Activated CD4-positive, CD25-positive, alpha-beta regulatory T cell (primary cell): Measurements from ENCODE around the gene ADM2.
"Not testable (repeated sequence)": the region's sequence is repeated elsewhere in the genome, so short reads cannot be mapped to it uniquely, and the experiment has no call there.

Source experiments
- DNase-seq, 4 experiments: peaks; one replicate each; lab custom pipeline; 2025; lab: John Stamatoyannopoulos, UW

Gene ADM2

DNA sequence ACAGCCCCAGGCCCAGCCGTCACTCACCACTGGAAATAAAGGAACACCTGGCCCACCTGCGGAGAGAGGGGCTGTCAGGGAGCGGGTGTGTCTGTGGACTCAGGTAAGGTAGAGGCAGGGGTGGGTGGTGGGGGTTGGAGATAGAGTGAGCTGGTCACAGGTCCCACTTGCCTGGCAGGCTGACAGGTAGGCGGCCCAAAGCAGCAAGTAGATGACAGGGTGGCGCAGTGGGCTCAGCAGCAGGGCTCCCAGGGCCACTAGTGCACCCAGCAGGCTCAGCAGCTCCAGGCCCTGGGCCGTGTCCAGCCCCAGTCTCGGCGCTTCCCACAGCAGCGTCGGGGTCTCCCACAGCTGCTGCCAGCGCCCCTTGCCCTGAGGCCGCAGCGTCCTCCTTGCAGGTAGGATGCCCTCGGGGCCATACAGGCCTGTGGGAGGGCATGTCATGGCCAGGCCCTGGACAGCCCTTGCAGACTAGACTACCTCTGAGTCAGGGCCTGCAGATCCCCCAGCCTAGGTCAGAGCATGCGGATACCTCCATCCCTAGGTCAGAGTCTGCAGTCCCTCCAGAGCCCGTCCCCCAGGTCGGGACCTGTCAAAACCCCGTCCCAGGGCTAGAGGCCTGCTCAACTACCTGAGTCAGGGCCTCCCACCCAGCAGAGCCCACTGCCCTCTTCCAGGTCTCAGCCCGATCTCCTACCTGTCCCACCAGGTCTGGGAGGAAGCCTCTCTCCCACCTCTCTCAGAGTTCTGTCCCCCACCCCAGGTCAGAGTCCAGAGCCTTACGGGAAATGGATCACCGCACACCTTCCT, 25.5 kb downstream of the ADM2 start:
- DNase-seq, result no peak

GRCh38 chr22:50507421-50507990, 26.2 kb downstream of the ADM2 start, which contains the start of gene LMF2:
Gene LMF2, minus strand, starts transcription at chr22:50507702. Its CDS starts 27 bp downstream, at chr22:50507675.
- peak; percentile 100 for DNase-seq

GRCh38 chr22:50507991-50508884, 26.9 kb downstream of the ADM2 start, which contains the start of gene NCAPH2:
Gene NCAPH2, plus strand, starts transcription at chr22:50508224. Its CDS starts 114 bp downstream, at chr22:50508338.
- DNase-seq, result peak in 2 of 4 experiments; percentile 100

- DNase-seq, result no peak
Measured at GRCh38 chr22:50508897-50509296, 27.6 kb downstream of the ADM2 start.

DNA sequence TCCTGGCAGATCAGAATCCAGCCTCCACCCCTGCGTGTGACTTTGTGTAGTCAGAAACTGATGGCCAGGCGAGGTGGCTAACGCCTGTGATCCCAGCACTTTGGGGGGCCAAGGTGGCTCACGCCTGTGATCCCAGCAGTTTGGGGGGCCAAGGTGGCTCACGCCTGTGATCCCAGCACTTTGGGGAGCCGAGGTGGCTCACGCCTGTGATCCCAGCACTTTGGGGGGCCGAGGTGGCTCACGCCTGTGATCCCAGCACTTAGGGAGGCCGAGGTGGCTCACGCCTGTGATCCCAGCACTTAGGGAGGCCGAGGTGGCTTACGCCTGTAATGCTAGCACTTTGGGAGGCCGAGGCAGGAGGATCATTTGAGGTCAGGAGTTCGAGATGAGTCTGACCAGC, 31.8 kb downstream of the ADM2 start:
- no peak for DNase-seq

DNA sequence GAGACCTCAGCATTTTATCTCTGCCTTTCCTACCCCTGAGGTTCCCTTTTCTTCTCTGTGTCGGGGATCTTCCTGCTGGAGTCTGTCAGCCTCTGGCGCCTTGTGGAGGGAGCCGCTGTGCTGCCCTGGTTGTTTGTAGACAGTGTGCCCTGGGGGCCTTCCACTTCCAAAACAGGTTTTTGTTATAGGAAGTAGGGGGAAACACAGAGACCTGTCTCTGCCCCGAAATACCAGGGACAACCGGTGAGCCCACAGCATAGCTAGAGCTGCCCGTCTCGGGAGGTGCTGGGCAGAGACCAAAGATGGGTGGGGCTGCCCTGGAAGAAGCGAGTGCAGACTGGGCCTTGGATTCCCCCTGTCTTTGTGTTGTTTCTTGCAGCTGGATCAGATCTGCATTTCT, 34.7 kb downstream of the ADM2 start:
- no peak for DNase-seq

DNA sequence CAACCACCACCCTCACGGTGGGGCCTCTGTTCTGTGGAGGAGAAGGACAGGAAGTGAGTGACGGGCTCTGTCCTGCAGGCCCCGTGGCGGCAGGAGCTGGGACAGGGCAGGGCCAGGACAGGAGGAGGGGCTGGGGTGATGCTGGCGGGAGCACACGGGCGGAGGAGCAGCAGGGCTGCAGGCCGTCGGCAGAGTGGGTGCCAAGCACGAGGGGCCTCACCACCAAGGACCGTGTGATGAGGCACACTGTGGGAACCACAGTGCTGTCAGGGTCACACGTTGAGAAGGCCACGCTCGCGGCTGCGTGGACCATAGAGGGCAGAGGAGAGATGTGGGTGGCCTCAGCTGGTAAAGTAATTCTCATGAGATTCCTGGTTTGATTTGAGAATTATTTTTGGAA, 35.5 kb downstream of the ADM2 start:
- no peak for DNase-seq

- no peak for DNase-seq
Measured at GRCh38 chr22:50517495-50518260, 36.3 kb downstream of the ADM2 start.

DNA sequence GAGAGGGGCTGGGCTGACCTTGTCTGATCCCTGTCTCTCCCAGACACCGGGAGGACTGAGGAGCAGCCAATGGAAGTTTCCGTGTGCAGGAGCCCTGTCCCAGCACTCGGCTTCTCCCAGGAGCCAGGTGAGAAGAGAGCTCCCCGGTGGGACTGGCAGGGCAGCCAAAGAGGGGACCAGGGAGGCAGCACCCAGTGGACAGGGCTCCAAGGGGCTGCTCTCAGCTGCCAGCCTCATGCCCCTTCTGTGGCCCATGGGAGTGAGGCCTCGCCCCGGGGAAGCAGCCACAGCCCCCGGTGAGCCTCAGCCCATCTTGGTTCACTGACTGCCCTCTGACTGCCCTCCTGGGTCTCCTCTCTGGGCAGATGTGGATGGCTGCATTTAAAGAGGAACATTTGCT, 37.3 kb downstream of the ADM2 start:
- DNase-seq, result no peak

GRCh38 chr22:50519151-50519550, 37.8 kb downstream of the ADM2 start:
- DNase-seq, result no peak

GRCh38 chr22:50520184-50520583, 38.8 kb downstream of the ADM2 start:
- not testable (repeated sequence) for DNase-seq

DNA sequence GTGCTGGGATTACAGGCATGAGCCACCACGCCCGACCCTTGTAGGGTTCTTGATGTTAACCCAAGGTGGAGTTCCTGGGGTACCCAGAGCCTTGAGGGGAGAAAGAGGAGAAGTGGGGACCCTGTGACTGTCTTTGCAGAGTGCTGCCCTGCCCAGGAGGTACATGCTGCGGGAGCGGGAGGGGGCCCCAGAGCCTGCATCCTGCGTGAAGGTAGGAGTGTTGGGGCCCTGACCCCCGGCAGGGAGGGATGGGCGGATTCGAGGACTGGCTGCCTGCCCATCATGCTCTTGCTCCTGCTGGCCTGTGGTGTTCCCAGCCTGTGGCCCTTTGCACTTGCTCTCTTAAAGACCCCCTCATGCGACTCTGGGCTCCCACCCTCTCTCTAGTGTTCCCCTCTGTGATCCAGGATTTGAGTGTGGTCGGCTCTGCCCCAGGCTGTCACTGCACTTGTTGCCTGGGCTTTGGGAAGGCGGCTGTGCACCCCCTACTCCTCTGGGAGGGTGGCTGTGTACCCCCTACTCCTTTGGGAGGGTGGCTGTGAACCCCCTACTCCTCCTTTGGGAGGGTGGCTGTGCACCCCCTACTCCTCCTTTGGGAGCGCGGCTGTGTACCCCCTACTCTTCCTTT, 39.6 kb downstream of the ADM2 start:
- DNase-seq, result no peak

DNA sequence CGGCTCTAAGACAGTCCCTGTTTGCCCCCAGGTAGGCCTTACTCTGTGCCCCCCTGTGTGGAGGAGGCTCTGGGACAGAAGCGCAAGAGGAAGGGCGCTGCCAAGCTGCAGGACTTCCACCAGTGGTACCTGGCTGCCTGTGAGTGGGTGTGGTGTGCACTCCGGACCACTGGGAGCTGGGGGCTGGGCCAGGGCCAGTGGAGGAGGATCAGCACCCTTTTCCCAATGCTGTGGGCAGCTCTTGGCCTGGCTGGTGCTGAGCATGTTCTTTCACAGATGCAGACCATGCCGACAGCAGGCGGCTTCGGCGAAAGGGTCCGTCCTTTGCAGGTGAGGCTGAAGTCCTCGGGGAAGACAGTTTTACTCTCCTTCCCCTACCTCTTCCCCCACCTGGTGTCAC, 40.4 kb downstream of the ADM2 start:
- DNase-seq, result no peak

DNA sequence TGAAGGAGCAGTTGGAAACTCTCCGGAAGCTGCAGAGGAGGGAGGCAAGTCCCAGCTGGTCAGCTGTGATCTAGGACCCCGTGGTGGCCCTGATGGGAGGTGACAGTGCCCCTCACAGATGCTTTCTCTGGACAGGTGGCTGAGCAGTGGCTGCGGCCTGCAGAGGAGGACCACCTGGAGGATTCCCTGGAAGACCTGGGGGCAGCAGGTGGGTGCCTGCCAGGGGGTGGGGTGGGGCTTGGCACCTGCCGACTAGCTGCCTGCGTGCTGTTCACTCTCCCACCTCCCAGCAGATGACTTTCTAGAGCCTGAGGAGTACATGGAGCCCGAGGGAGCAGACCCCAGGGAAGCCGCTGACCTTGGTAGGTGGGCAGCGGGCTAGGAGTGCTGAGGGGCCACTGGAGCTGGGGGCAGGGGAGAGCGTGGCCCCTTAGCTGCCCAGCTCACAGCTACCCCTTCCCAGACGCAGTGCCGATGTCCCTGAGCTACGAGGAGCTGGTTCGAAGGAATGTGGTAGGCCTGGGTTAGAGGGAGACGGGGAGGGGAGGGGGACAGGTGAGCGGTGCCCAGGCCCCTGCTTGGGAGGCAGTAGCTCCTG, 41.0 kb downstream of the ADM2 start:
- DNase-seq, result no peak

- no peak for DNase-seq
Measured at GRCh38 chr22:50522806-50523438, 41.6 kb downstream of the ADM2 start.

DNA sequence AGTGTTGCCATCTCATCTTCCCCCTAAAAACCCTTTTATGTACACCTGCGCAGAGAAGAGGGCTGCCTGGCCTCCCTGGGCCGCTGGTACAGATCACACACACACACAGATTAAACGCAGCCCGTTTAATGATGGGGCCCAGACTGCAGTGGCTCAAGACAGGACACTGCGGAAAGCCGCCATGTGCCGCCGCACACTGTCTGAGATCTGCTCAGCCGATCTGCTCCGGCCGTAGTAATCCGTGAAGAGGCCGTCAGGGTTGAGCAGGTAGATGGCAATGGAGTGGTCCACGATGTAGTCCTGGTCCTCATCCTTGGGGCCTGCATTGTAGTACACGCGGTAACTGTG, 42.1 kb downstream of the ADM2 start:
- DNase-seq, result no peak

GRCh38 chr22:50523806-50524675, 42.7 kb downstream of the ADM2 start:
- no peak for DNase-seq

- no peak for DNase-seq
Measured at GRCh38 chr22:50524676-50525103, 43.3 kb downstream of the ADM2 start.

DNA sequence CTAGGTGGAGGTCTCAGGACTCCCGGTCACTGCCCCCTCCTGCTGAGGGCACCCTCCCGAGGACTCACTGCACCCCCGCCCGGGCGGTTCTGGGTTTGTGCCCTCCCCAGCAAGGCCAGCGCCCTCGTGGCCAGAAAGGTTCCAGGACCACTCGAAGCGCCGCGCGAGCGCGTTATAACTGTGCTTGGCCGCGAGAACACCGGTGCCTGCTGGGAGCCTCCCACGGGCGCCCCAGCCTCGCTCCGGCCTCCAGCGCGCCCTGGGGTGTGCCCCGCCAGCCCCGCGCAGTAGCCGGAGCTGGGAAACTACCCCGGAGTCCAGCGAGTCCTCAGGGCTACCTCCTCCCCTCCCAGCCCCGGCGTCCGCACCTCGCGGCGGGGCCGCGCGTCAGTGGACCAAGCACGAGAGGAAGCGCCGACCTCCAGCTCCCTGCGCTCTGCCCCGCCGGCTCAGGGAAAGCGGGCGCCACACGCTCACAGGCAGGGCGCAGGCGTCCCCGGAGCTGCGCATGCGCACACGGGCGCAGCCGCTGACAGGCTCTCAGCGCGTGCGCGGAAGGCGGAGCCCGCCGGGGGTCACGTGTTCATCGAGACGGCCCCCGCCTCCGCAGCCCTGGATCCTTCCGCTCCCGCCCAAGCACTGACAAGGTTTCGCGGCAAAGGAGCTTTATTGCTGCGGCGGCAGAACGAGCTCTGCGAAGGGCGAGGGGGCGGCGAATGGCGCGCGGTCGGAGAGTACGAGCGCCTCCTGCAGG, 43.9 kb downstream of the ADM2 start, which contains the start of gene SCO2:
TSS of gene SCO2 (minus strand) at position 495 of the 754 bp plus-strand sequence. CDS start 1,187 bp downstream, outside the sequence.
- DNase-seq, result peak; percentile 94 to 97 (median 96)
